Keratinocyte (primary cell): Measurements from ENCODE around the gene TREML1. TPM values are rescaled to one million over a fixed set of nuclear protein-coding genes. Genes with fewer than 3 reads are reported as not detected.

ENCODE experiments used
- DNase-seq: peaks from one replicate; pipeline ENCODE4 v3.0.0-alpha.2; 2011; ENCODE audit warnings: low read depth, missing footprints, low spot score
- FAIRE-seq: peaks from 2 replicates; lab custom pipeline; 2011; peaks lifted over from hg19 to GRCh38; lab: Jason Lieb, UNC
- H2AFZ ChIP-seq: 2 replicates; pipeline ENCODE4 v1.6.0; 2012; ENCODE audit warnings: low read length, control low read depth, inconsistent platforms; ENCODE audit not compliant: control insufficient read depth
- H3K27ac ChIP-seq: 2 replicates; pipeline ENCODE4 v1.5.1; 2011; ENCODE audit warnings: low read length; ENCODE audit not compliant: control insufficient read depth, insufficient read depth
- H3K27me3 ChIP-seq: 3 replicates; pipeline ENCODE4 v1.6.0; 2011; ENCODE audit warnings: low read length; ENCODE audit not compliant: control insufficient read depth, insufficient read depth; ENCODE audit errors: extremely low read depth
- H3K36me3 ChIP-seq, 2 experiments: 2 replicates in 1 of 2; 3 replicates in 1 of 2; pipeline ENCODE4 v1.5.1; 2011; ENCODE audit warnings: low read length in 2 of 2, mild to moderate bottlenecking in 1 of 2; ENCODE audit not compliant: control insufficient read depth in 2 of 2, insufficient read depth in 2 of 2; ENCODE audit errors: extremely low read depth in 1 of 2
- H3K4me1 ChIP-seq: 3 replicates; pipeline ENCODE4 v1.5.1; 2011; ENCODE audit warnings: low read length; ENCODE audit not compliant: control insufficient read depth, insufficient read depth; ENCODE audit errors: extremely low read depth
- H3K4me2 ChIP-seq: 3 replicates; pipeline ENCODE4 v1.6.0; 2011; ENCODE audit warnings: low read depth, low read length; ENCODE audit not compliant: control insufficient read depth, insufficient read depth; ENCODE audit errors: extremely low read depth
- H3K4me3 ChIP-seq, 3 experiments: fragments of 200-600 bp in 1 of 3; sonication (generic) in 1 of 3; 2 replicates in 2 of 3; 3 replicates in 1 of 3; pipeline ENCODE4 v1.5.1; 2011 to 2016; ENCODE audit warnings: low read length in 3 of 3, mild to moderate bottlenecking in 3 of 3, control low read depth in 2 of 3, inconsistent platforms in 1 of 3, low read depth in 1 of 3, mixed read lengths in 1 of 3, mixed run types in 1 of 3, moderate library complexity in 1 of 3; ENCODE audit not compliant: control insufficient read depth in 2 of 3, insufficient read depth in 2 of 3; ENCODE audit errors: extremely low read depth in 1 of 3
- H3K79me2 ChIP-seq: 2 replicates; pipeline ENCODE4 v1.6.0; 2012; ENCODE audit warnings: low read length; ENCODE audit not compliant: control insufficient read depth, insufficient read depth
- H3K9ac ChIP-seq: 3 replicates; pipeline ENCODE4 v1.6.0; 2011; ENCODE audit warnings: low read length; ENCODE audit not compliant: control insufficient read depth, insufficient read depth; ENCODE audit errors: extremely low read depth
- H3K9me1 ChIP-seq: 3 replicates; pipeline ENCODE4 v1.6.0; 2011; ENCODE audit warnings: low read length; ENCODE audit not compliant: control insufficient read depth, insufficient read depth; ENCODE audit errors: extremely low read depth
- H3K9me3 ChIP-seq: 2 replicates; pipeline ENCODE4 v1.5.1; 2012; ENCODE audit warnings: low read depth, low read length; ENCODE audit not compliant: control insufficient read depth
- H4K20me1 ChIP-seq: 3 replicates; pipeline ENCODE4 v1.6.0; 2011; ENCODE audit warnings: low read length; ENCODE audit not compliant: control insufficient read depth, insufficient read depth; ENCODE audit errors: extremely low read depth
- EZH2 ChIP-seq: IDR thresholded peaks from one replicate; pipeline ENCODE4 v1.6.1; 2012; ENCODE audit warnings: inconsistent platforms, mild to moderate bottlenecking, low read length, moderate library complexity
- dilution Hi-C: fragments of 300-500 bp; cut with MboI; formaldehyde crosslinking; loops from one replicate; pipeline ENCODE4 v1.7.0; 2020; ENCODE audit warnings: low sequenced_read_pairs; ENCODE audit not compliant: extremely low pct_ligation_motif_present
- polyA plus RNA-seq, 5 experiments: library from polyadenylated mRNA; depleted of rRNA in 3 of 5; stranded (reverse) in 3 of 5; stranded (forward) in 1 of 5; unstranded in 1 of 5; fragments of >200 nt; gene quantifications; 1 replicate in 1 of 5; 2 replicates in 3 of 5; 3 replicates in 1 of 5; pipeline versions ENCODE4 v1.2.1 to v1.2.3, GENCODE V29; 2011 to 2012; ENCODE audit warnings: missing spikeins in 2 of 5, low read depth in 1 of 5, low replicate concordance in 1 of 5
- TF ChIP-seq, protein P1 (sequence below), 3 experiments: IDR thresholded peaks in 1 of 3; conservative IDR thresholded peaks in 1 of 3; optimal IDR thresholded peaks in 1 of 3; 2 replicates in 2 of 3; 3 replicates in 1 of 3; pipeline versions ENCODE3 to v1.5.1; 2011; ENCODE audit warnings: low read length in 3 of 3, mild to moderate bottlenecking in 3 of 3, moderate library complexity in 2 of 3, control low read depth in 1 of 3, inconsistent platforms in 1 of 3; ENCODE audit not compliant: insufficient read depth in 2 of 3; ENCODE audit errors: extremely low read depth in 1 of 3

The TREML1 gene
- polyA plus RNA-seq, 1 donor (not counting 4 experiments of a cell fraction or from before 2014, with no cell fraction given) = 0.26 TPM

- H3K9me3 ChIP-seq = peaks cover 5% of the 10 kb centered on the region
- H3K4me3 ChIP-seq = no peak overlapping the region
- H3K4me2 ChIP-seq = no peak overlapping the region
- H3K27me3 ChIP-seq = peaks cover 10% of the 10 kb centered on the region
- no peak overlapping the region for H3K27ac ChIP-seq
- H2AFZ ChIP-seq = no peak overlapping the region
- no peaks in the 10 kb centered on the region for H4K20me1 ChIP-seq
- TF ChIP-seq EZH2 = no peak
- TF ChIP-seq, protein P1, sequence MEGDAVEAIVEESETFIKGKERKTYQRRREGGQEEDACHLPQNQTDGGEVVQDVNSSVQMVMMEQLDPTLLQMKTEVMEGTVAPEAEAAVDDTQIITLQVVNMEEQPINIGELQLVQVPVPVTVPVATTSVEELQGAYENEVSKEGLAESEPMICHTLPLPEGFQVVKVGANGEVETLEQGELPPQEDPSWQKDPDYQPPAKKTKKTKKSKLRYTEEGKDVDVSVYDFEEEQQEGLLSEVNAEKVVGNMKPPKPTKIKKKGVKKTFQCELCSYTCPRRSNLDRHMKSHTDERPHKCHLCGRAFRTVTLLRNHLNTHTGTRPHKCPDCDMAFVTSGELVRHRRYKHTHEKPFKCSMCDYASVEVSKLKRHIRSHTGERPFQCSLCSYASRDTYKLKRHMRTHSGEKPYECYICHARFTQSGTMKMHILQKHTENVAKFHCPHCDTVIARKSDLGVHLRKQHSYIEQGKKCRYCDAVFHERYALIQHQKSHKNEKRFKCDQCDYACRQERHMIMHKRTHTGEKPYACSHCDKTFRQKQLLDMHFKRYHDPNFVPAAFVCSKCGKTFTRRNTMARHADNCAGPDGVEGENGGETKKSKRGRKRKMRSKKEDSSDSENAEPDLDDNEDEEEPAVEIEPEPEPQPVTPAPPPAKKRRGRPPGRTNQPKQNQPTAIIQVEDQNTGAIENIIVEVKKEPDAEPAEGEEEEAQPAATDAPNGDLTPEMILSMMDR (optimal IDR thresholded peaks at IDR 0.05 in 1 of 3, IDR thresholded peaks at IDR 0.05 in 1 of 3, conservative IDR thresholded peaks at IDR 0.05 in 1 of 3; ENCODE audit: extremely low read depth in 1 of 3, insufficient read depth in 2 of 3, low read length in 3 of 3) = no peak
- H3K79me2 ChIP-seq = no peaks in the 10 kb centered on the region
- H3K9me1 ChIP-seq = no peaks in the 10 kb centered on the region
- FAIRE-seq (no peak), DNase-seq (no peak)
- no peaks in the 10 kb centered on the region for H3K36me3 ChIP-seq
- H3K4me1 ChIP-seq = no peaks in the 10 kb centered on the region
- no peak overlapping the region for H3K9ac ChIP-seq
- dilution Hi-C loops = loop anchor here (25.0 kb wide), 1 partner anchor 107 kb away; no protein-coding TSS in a partner anchor
These were observed 40.2 kb upstream of the TREML1 start for GRCh38 chr6:41194386-41194785.

- no peaks in the 10 kb centered on the region for H3K4me1 ChIP-seq
- no peak overlapping the region for H3K9ac ChIP-seq
- H3K4me2 ChIP-seq = no peak overlapping the region
- FAIRE-seq = no peak
- H3K9me3 ChIP-seq = peaks cover 5% of the 10 kb centered on the region
- H3K4me3 ChIP-seq = no peak overlapping the region
- TF ChIP-seq, protein P1 (optimal IDR thresholded peaks at IDR 0.05 in 1 of 3, IDR thresholded peaks at IDR 0.05 in 1 of 3, conservative IDR thresholded peaks at IDR 0.05 in 1 of 3; ENCODE audit: extremely low read depth in 1 of 3, insufficient read depth in 2 of 3, low read length in 3 of 3) = no peak
- no peak for TF ChIP-seq EZH2
- H2AFZ ChIP-seq = no peak overlapping the region
- dilution Hi-C loops = loop anchor here (25.0 kb wide), 1 partner anchor 107 kb away; no protein-coding TSS in a partner anchor
- H3K79me2 ChIP-seq = no peaks in the 10 kb centered on the region
- no peaks in the 10 kb centered on the region for H4K20me1 ChIP-seq
- H3K36me3 ChIP-seq = no peaks in the 10 kb centered on the region
- DNase-seq = no peak
- peaks cover 10% of the 10 kb centered on the region for H3K27me3 ChIP-seq
- H3K9me1 ChIP-seq = no peaks in the 10 kb centered on the region
- H3K27ac ChIP-seq = no peak overlapping the region
These were observed 39.7 kb upstream of the TREML1 start for GRCh38 chr6:41193884-41194283.
